Measurements from ENCODE around the gene WDR17. TPM values are rescaled to one million over a fixed set of nuclear protein-coding genes. Genes with fewer than 3 reads are reported as not detected.

The WDR17 gene
- total and polyA plus RNA-seq, 2 donors (not counting 3 experiments of a cell fraction or from before 2014, with no cell fraction given), result 0.07 to 0.42 TPM

DNA sequence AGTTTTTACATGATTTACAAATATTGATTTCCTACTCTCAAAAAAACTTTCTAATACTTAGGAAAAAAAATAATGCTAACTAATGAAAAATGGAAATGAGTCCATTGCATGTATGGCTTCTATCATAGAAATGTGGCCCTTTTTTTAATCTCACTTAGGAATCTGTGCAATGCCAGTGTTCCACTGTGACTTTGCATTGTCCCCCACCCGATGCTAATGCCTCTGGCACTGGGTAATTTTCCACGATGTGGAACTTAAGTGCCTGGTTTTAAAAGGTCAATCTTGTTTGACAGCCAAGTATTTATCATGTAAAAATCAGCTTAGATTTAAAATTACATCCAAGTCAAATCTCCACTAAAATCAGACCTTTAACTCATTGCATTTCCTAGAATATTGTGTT, 76.6 kb downstream of the WDR17 start:
- TF ChIP-seq FOS (IDR thresholded peaks at IDR 0.05; ENCODE audit: borderline replicate concordance, insufficient read depth, low read length), result no peak
- no peak for TF ChIP-seq GATA2 (IDR thresholded peaks at IDR 0.05; ENCODE audit: insufficient read depth, insufficient read length, low read depth, low read length)
- no peak for TF ChIP-seq EZH2 (IDR thresholded peaks at IDR 0.05; ENCODE audit: borderline replicate concordance, low read depth, low read length, severe bottlenecking)
- no peak for TF ChIP-seq POLR2AphosphoS5 (IDR thresholded peaks at IDR 0.05; ENCODE audit: insufficient read depth, low read depth, low read length)
- TF ChIP-seq CTCF (IDR thresholded peaks at IDR 0.05; ENCODE audit: extremely low read depth in 1 of 2, insufficient read depth in 1 of 2, low read depth in 1 of 2, low read length in 2 of 2), result no peak
- no peak for TF ChIP-seq JUN (IDR thresholded peaks at IDR 0.05; ENCODE audit: borderline replicate concordance, insufficient read depth, insufficient read length, low read depth)
- TF ChIP-seq, protein P1, sequence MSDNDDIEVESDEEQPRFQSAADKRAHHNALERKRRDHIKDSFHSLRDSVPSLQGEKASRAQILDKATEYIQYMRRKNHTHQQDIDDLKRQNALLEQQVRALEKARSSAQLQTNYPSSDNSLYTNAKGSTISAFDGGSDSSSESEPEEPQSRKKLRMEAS (IDR thresholded peaks at IDR 0.05; ENCODE audit: insufficient read depth, insufficient read length), result no peak
- no peak for TF ChIP-seq POLR2A (IDR thresholded peaks at IDR 0.05; ENCODE audit: low read depth, low read length)
- no peak for TF ChIP-seq MYC (IDR thresholded peaks at IDR 0.05; ENCODE audit: low read depth, low read length)
- Histone ChIP-seq H3K4me2 (ENCODE audit: insufficient read depth, low read length) (no peak overlapping the region), H2AFZ (ENCODE audit: low read depth, low read length) (no peak overlapping the region), H3K4me3 (replicated peaks in 1 of 3; ENCODE audit: insufficient read depth in 1 of 3, low read depth in 1 of 3, low read length in 3 of 3) (no peak overlapping the region), H3K79me2 (ENCODE audit: control insufficient read depth, insufficient read depth, low read length) (no peaks in the 10 kb centered on the region), H3K9me1 (replicated peaks; ENCODE audit: control insufficient read depth, extremely low read depth, insufficient read depth, low read length) (no peaks in the 10 kb centered on the region), H3K9ac (replicated peaks; ENCODE audit: extremely low read depth, insufficient read depth, low read length) (no peak overlapping the region), H4K20me1 (replicated peaks; ENCODE audit: control insufficient read depth, extremely low read depth, insufficient read depth, low read length) (no peaks in the 10 kb centered on the region), H3K27me3 (ENCODE audit: control insufficient read depth in 2 of 2, insufficient read depth in 2 of 2, low read length in 2 of 2) (no peaks in the 10 kb centered on the region), H3K4me1 (ENCODE audit: control insufficient read depth, extremely low read depth, insufficient read depth, low read length) (no peaks in the 10 kb centered on the region), H3K36me3 (ENCODE audit: control insufficient read depth in 2 of 2, extremely low read depth in 1 of 2, insufficient read depth in 2 of 2, low read length in 2 of 2) (no peaks in the 10 kb centered on the region), H3K27ac (ENCODE audit: insufficient read depth, low read depth, low read length) (no peak overlapping the region), H3K9me3 (replicated peaks; ENCODE audit: control insufficient read depth, insufficient read depth, low read length) (no peaks in the 10 kb centered on the region)
- CTCF ChIA-PET, result interaction anchor here (1.3 to 1.8 kb wide), 2 partner anchors 10 to 12 kb away, joined by 3 to 4 read pairs; no protein-coding TSS in a partner anchor
- DNase-seq (ENCODE audit: low read depth, low spot score) (no peak), FAIRE-seq (no peak)
- intact Hi-C loops (cut with micrococcal nuclease) (no loop called here), dilution Hi-C loops (cut with MboI; ENCODE audit: extremely low pct_ligation_motif_present, low sequenced_read_pairs) (no loop called here)
- BruUV-seq (replicated peaks), result no TSS peak
- POLR2A ChIA-PET, result no interaction called here

All from endothelial cell of umbilical vein (primary cell).